Testis (tissue), 2 donors: ENCODE data around the gene SCAF11.

Experiments
- POLR2A ChIP-seq: fragments of 450-650 bp; IDR thresholded peaks from one replicate; pipeline ENCODE4 v1.6.1; 2017; ENCODE audit warnings: antibody characterized with exemption, mild to moderate bottlenecking, moderate library complexity
- TF ChIP-seq, protein P1 (sequence below), 3 experiments: fragments of 450-650 bp in 2 of 3; fragments of 200-600 bp in 1 of 3; sonication (generic) in 1 of 3; IDR thresholded peaks; one replicate each; pipeline ENCODE4 v1.5.1; 2016 to 2019; ENCODE audit warnings: antibody characterized with exemption in 3 of 3, mild to moderate bottlenecking in 2 of 3, moderate library complexity in 1 of 3

DNA sequence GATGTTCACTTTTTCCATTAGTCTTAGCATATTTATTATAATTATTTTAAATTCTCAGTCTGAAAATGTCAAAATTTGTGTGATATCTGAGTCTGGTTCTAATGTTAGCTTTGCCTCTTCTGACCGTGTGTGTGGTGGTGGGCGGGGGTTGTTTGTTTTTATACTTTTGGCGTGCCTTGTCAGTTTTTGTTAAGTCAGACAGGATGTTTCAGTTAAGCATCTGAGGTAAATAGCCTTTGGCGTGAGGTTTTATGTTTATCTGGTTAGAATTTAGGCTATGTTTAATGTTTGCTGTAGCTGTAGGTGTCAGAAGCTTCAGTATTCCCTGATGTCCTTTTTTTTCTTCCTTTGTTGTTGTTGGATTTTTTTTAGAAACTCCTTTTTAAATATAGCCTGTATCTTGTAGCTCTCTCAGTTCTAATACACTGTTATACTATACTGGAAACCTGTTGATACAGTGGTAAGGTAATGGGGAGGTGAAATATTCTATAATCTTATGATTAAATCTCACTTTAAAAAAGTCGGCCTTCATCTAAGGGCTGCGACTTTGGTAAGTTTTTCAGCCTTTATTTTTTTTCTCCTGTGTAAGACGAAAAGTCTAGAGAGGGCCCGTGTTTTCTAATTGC lies 111.6 kb downstream of the SCAF11 start:
- no peak for TF ChIP-seq POLR2A
- TF ChIP-seq, protein P1, sequence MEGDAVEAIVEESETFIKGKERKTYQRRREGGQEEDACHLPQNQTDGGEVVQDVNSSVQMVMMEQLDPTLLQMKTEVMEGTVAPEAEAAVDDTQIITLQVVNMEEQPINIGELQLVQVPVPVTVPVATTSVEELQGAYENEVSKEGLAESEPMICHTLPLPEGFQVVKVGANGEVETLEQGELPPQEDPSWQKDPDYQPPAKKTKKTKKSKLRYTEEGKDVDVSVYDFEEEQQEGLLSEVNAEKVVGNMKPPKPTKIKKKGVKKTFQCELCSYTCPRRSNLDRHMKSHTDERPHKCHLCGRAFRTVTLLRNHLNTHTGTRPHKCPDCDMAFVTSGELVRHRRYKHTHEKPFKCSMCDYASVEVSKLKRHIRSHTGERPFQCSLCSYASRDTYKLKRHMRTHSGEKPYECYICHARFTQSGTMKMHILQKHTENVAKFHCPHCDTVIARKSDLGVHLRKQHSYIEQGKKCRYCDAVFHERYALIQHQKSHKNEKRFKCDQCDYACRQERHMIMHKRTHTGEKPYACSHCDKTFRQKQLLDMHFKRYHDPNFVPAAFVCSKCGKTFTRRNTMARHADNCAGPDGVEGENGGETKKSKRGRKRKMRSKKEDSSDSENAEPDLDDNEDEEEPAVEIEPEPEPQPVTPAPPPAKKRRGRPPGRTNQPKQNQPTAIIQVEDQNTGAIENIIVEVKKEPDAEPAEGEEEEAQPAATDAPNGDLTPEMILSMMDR (IDR thresholded peaks at IDR 0.05) = no peak
